Mammary epithelial cell (primary cell): ENCODE results near the gene PLA2G4D.

ENCODE experiments used
- EZH2 ChIP-seq: IDR thresholded peaks from 2 replicates; pipeline ENCODE4 v1.6.1; 2012; ENCODE audit warnings: low read length, inconsistent platforms, borderline replicate concordance
- TF ChIP-seq, protein P1 (sequence below), 2 donors: IDR thresholded peaks in 1 of 2; conservative IDR thresholded peaks in 1 of 2; 2 replicates each; pipeline ENCODE4 v1.5.1; 2011 to 2012; ENCODE audit warnings: inconsistent platforms in 2 of 2, low read length in 2 of 2, mild to moderate bottlenecking in 2 of 2, control low read depth in 1 of 2, low read depth in 1 of 2; ENCODE audit not compliant: insufficient read depth in 1 of 2; ENCODE audit errors: extremely low read depth in 1 of 2

DNA sequence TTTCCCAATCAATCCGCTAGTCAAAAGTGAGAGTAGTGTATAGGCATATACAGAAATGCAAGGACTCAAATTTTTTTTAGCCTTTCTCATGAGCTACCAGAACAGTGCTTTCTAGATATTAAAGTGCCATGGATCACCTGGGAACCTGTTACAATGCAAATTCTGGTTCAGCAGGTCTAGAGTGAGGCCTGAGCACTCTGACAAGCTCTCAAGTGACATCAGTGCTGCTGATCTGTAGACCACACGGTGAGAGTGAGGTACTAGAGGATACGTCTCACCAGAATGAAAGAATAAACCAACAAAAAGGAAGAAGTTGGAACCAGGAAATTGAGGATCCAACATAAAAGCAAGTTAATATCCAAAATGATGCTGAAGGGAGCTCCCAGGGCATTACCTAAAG lies 16.0 kb upstream of the PLA2G4D start:
- TF ChIP-seq, protein P1, sequence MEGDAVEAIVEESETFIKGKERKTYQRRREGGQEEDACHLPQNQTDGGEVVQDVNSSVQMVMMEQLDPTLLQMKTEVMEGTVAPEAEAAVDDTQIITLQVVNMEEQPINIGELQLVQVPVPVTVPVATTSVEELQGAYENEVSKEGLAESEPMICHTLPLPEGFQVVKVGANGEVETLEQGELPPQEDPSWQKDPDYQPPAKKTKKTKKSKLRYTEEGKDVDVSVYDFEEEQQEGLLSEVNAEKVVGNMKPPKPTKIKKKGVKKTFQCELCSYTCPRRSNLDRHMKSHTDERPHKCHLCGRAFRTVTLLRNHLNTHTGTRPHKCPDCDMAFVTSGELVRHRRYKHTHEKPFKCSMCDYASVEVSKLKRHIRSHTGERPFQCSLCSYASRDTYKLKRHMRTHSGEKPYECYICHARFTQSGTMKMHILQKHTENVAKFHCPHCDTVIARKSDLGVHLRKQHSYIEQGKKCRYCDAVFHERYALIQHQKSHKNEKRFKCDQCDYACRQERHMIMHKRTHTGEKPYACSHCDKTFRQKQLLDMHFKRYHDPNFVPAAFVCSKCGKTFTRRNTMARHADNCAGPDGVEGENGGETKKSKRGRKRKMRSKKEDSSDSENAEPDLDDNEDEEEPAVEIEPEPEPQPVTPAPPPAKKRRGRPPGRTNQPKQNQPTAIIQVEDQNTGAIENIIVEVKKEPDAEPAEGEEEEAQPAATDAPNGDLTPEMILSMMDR (conservative IDR thresholded peaks at IDR 0.05 in 1 of 2, IDR thresholded peaks at IDR 0.05 in 1 of 2; ENCODE audit: extremely low read depth in 1 of 2, insufficient read depth in 1 of 2, low read depth in 1 of 2, low read length in 2 of 2) = no peak
- no peak for TF ChIP-seq EZH2
